Stimulated activated CD8-positive, alpha-beta memory T cell treated with anti-CD3 and anti-CD28 coated beads, Interleukin-2, amount 100 ng/mL, for 1 hour (primary cell): ENCODE measurements around the gene UGT8.

Experiments used
- DNase-seq, 2 donors: peaks; one replicate each; pipeline ENCODE4 v3.0.0-alpha.2; 2020; ENCODE audit warnings: low read depth in 2 of 2

Gene UGT8

DNA sequence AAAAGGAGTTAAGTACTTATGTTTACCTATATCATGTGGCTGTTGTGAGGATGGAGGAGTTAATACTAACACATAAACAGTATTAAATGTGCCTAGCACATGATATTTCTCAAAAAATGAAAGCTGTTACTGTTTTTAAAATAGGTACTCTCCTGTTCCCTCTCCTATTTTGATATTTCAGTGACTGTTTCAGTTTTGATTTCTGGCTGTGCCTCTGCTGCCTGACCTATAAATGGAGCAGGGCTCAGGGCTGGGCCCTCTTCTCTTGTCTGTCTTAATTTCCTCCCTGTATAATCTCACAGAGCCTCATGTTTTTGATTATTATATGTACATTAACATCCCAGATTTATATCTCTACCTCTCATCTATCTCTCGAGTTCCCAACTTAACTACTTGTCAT lies 93.3 kb downstream of the UGT8 start:
- DNase-seq: no peak

DNA sequence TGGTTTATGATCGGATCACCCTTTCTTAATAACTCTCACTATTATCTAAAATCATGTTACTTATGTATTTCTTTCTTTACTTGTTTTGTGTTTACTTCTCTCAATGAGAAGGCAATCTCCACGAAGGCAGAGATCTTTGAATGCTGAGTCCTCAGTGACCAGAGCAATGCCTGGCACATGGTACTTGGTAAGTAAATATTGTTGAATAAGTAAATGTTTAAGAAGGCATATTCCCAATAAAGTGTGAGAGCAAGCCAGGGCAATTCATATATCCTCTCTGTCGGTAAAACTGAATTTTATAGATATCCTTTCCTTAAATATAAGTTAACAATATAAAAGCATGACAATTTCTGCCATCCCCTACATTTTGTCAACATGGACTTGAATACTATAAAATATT lies 94.4 kb downstream of the UGT8 start:
- no peak for DNase-seq

DNA sequence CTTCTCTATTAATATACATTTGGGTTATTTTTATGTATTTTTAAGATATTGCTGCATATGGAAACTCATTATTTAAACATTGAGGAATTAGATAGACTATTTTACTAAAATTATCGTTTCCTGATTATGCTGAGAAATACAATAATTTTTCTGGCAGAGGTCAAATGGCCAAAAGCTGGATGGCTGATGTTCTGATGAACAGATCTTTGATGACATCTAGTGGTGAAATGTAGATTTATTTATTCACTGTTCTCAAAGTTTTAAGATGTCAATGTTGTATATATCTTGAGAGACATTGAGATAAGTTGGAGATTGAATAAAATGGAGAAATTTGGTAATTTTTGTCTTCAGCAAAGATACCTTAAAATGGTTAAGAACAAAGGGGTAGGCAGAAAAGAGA lies 96.2 kb downstream of the UGT8 start:
- DNase-seq: no peak

DNA sequence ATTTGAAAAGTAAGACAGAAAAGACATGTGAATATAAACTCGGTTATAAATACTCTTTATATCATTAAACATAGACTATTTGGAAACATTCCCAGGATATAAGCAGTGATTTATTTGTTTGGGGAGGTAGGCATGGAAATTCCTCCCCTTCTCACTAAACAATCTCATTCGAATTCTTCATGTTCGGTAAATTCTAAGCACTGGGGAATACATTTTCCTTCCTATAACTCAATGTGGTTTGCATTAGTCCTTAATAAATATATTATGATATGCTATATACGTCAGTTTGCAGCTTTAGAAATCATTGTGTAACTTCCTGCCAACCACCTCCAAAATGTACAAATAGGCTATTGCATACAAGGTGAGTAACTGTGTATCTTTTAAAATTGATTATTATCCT lies 99.6 kb downstream of the UGT8 start:
- no peak for DNase-seq

- DNase-seq: no peak
These were observed 102.9 kb downstream of the UGT8 start for GRCh38 chr4:114701491-114701890.

DNA sequence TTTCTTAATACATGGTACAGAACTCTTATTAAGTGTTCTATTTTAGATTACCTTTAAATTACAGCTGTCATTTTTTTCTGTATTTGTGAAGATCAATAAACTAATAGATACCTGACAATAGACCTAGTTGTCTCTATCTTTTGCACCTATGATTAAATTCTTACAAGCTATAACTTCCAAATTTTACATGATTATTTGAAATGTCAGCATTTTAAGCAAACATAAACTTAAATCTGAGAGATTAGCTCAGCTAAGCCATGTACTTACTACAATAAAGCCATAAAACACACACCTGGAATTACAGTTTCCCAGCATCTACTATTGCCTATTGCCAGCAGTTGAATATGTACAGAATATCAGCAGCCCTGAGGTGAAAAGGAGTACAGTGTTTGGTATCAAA lies 118.8 kb downstream of the UGT8 start:
- no peak for DNase-seq

GRCh38 chr4:114725066-114725465 lies 126.5 kb downstream of the UGT8 start:
- DNase-seq: no peak

- DNase-seq: no peak
These were observed 128.9 kb downstream of the UGT8 start for GRCh38 chr4:114727461-114727860.
